Neural crest cell (in vitro differentiated cells): ENCODE results near the gene SNPH. TPM values are rescaled to one million over a fixed set of nuclear protein-coding genes. Genes with fewer than 3 reads are reported as not detected.

Experiments
- DNase-seq: peaks from one replicate; pipeline ENCODE4 v3.0.0; 2021; ENCODE audit warnings: low read depth, mixed read lengths, low spot score
- H3K27ac Mint-ChIP-seq: one replicate; pipeline ENCODE4 v1.8.0; 2021; ENCODE audit warnings: mild to moderate bottlenecking, mixed read lengths; ENCODE audit not compliant: unreplicated experiment
- H3K27me3 Mint-ChIP-seq: 2 replicates; pipeline ENCODE4 v1.8.0; 2021; ENCODE audit warnings: low read depth, mild to moderate bottlenecking, mixed read lengths
- H3K36me3 Mint-ChIP-seq: 2 replicates; pipeline ENCODE4 v1.8.0; 2021; ENCODE audit warnings: low read depth, mild to moderate bottlenecking, mixed read lengths
- H3K4me1 Mint-ChIP-seq: 2 replicates; pipeline ENCODE4 v1.8.0; 2021; ENCODE audit warnings: mixed read lengths
- H3K4me3 Mint-ChIP-seq: one replicate; pipeline ENCODE4 v1.8.0; 2021; ENCODE audit warnings: mild to moderate bottlenecking, mixed read lengths
- H3K9me3 Mint-ChIP-seq: 2 replicates; pipeline ENCODE4 v1.8.0; 2021; ENCODE audit warnings: mixed read lengths
- CTCF ChIP-seq: fragments of 200-600 bp; sonication (generic); conservative IDR thresholded peaks from 2 replicates; pipeline ENCODE4 v1.5.0; 2021; ENCODE audit warnings: antibody characterized with exemption, mild to moderate bottlenecking
- total RNA-seq: library from RNA; stranded (reverse); gene quantifications from 2 replicates; pipeline ENCODE4 v1.2.1, GENCODE V29; 2021

The SNPH gene
- total RNA-seq, 1 donor from 2014 or later, result 3.3 TPM

- Mint-ChIP-seq H3K27ac (no peak overlapping the region), H3K4me3 (no peak overlapping the region), H3K27me3 (no peaks in the 10 kb centered on the region), H3K4me1 (no peaks in the 10 kb centered on the region), H3K36me3 (no peaks in the 10 kb centered on the region), H3K9me3 (no peaks in the 10 kb centered on the region)
- no peak for TF ChIP-seq CTCF
- DNase-seq, result no peak
Measured at GRCh38 chr20:1273366-1273765, 7.3 kb downstream of the SNPH start.

- no peaks in the 10 kb centered on the region for H3K27me3 Mint-ChIP-seq
- no peak overlapping the region for H3K27ac Mint-ChIP-seq
- H3K9me3 Mint-ChIP-seq, result no peaks in the 10 kb centered on the region
- H3K4me3 Mint-ChIP-seq, result no peak overlapping the region
- H3K36me3 Mint-ChIP-seq, result no peaks in the 10 kb centered on the region
- no peak for DNase-seq
- H3K4me1 Mint-ChIP-seq, result no peaks in the 10 kb centered on the region
- no peak for TF ChIP-seq CTCF
Measured at GRCh38 chr20:1274485-1275311, 8.6 kb downstream of the SNPH start.

- no peak for TF ChIP-seq CTCF
- Mint-ChIP-seq H3K9me3 (no peaks in the 10 kb centered on the region), H3K36me3 (no peaks in the 10 kb centered on the region), H3K27ac (no peak overlapping the region), H3K27me3 (no peaks in the 10 kb centered on the region), H3K4me3 (no peak overlapping the region), H3K4me1 (no peaks in the 10 kb centered on the region)
- DNase-seq, result no peak
Measured at GRCh38 chr20:1275919-1276318, 9.8 kb downstream of the SNPH start.

- H3K27ac Mint-ChIP-seq, result no peak overlapping the region
- H3K27me3 Mint-ChIP-seq, result no peaks in the 10 kb centered on the region
- H3K36me3 Mint-ChIP-seq, result no peaks in the 10 kb centered on the region
- no peaks in the 10 kb centered on the region for H3K4me1 Mint-ChIP-seq
- DNase-seq, result no peak
- H3K9me3 Mint-ChIP-seq, result no peaks in the 10 kb centered on the region
- H3K4me3 Mint-ChIP-seq, result no peak overlapping the region
- no peak for TF ChIP-seq CTCF
Measured at GRCh38 chr20:1277529-1278322, 11.6 kb downstream of the SNPH start.

GRCh38 chr20:1278993-1279392 is 12.9 kb downstream of the SNPH start:
- no peak overlapping the region for H3K27ac Mint-ChIP-seq
- no peak overlapping the region for H3K4me3 Mint-ChIP-seq
- no peaks in the 10 kb centered on the region for H3K36me3 Mint-ChIP-seq

More at GRCh38 chr20:1278993-1279392, 12.9 kb downstream of the SNPH start:
- TF ChIP-seq CTCF, result no peak
- H3K27me3 Mint-ChIP-seq, result no peaks in the 10 kb centered on the region
- H3K9me3 Mint-ChIP-seq, result no peaks in the 10 kb centered on the region
- peaks cover under 1% of the 10 kb centered on the region for H3K4me1 Mint-ChIP-seq
- DNase-seq, result no peak
